H9 (cell line): Measurements from ENCODE around the gene PWWP2B. TPM values are rescaled to one million over a fixed set of nuclear protein-coding genes. Genes with fewer than 3 reads are reported as not detected.

ENCODE experiments used
- DNase-seq: peaks from one replicate; pipeline ENCODE4 v3.0.0-alpha.2; 2017
- H2AFZ ChIP-seq: one replicate; pipeline ENCODE4 v1.6.1; 2013; ENCODE audit warnings: mild to moderate bottlenecking, low read length, control low read depth, moderate library complexity
- H2AK5ac ChIP-seq: 2 replicates; pipeline ENCODE4 v1.6.1; 2013; ENCODE audit warnings: low read length, control low read depth, mixed read lengths; ENCODE audit not compliant: insufficient read length
- H2BK120ac ChIP-seq: one replicate; pipeline ENCODE4 v1.6.1; 2013; ENCODE audit warnings: low read depth, mild to moderate bottlenecking, low read length, control low read depth, inconsistent platforms; ENCODE audit not compliant: poor library complexity, severe bottlenecking
- H2BK12ac ChIP-seq: 2 replicates; pipeline ENCODE4 v1.6.1; 2013; ENCODE audit warnings: low read length, control low read depth, mixed read lengths, low read depth; ENCODE audit not compliant: insufficient read length
- H2BK15ac ChIP-seq: 2 replicates; pipeline ENCODE4 v1.6.1; 2013; ENCODE audit warnings: low read depth, low read length, control low read depth
- H2BK20ac ChIP-seq: one replicate; pipeline ENCODE4 v1.6.1; 2013; ENCODE audit warnings: low read depth, mild to moderate bottlenecking, low read length, control low read depth, inconsistent platforms; ENCODE audit not compliant: poor library complexity, severe bottlenecking
- H2BK5ac ChIP-seq: 2 replicates; pipeline ENCODE4 v1.6.1; 2013; ENCODE audit warnings: low read length, control low read depth, mixed read lengths; ENCODE audit not compliant: insufficient read length
- H3K14ac ChIP-seq: 2 replicates; pipeline ENCODE4 v1.6.1; 2013; ENCODE audit warnings: low read length, control low read depth; ENCODE audit not compliant: insufficient read depth
- H3K18ac ChIP-seq: 2 replicates; pipeline ENCODE4 v1.6.1; 2013; ENCODE audit warnings: low read depth, mild to moderate bottlenecking, mixed read lengths, low read length, control low read depth; ENCODE audit not compliant: insufficient read length
- H3K23ac ChIP-seq: 2 replicates; pipeline ENCODE4 v1.6.1; 2013; ENCODE audit warnings: low read length, control low read depth, mixed read lengths, low read depth; ENCODE audit not compliant: insufficient read length
- H3K23me2 ChIP-seq: 2 replicates; pipeline ENCODE4 v1.6.1; 2013; ENCODE audit warnings: low read depth, mild to moderate bottlenecking, mixed read lengths, low read length, control low read depth; ENCODE audit not compliant: insufficient read length, poor library complexity, severe bottlenecking
- H3K27ac ChIP-seq: 2 replicates; pipeline ENCODE4 v1.5.1; 2013; ENCODE audit warnings: low read length, control low read depth, mixed read lengths, low read depth; ENCODE audit not compliant: insufficient read length
- H3K27me3 ChIP-seq: 2 replicates; pipeline ENCODE4 v1.6.1; 2013; ENCODE audit warnings: low read length, control low read depth, inconsistent platforms; ENCODE audit not compliant: insufficient read depth
- H3K4ac ChIP-seq: 2 replicates; pipeline ENCODE4 v1.6.1; 2013; ENCODE audit warnings: low read depth, mild to moderate bottlenecking, control low read depth, inconsistent platforms, low read length, moderate library complexity
- H3K4me1 ChIP-seq: 2 replicates; pipeline ENCODE4 v1.6.1; 2013; ENCODE audit warnings: low read length, control low read depth, inconsistent platforms; ENCODE audit not compliant: insufficient read depth
- H3K4me2 ChIP-seq: 2 replicates; pipeline ENCODE4 v1.6.1; 2013; ENCODE audit warnings: low read length, control low read depth, mixed read lengths; ENCODE audit not compliant: insufficient read length, insufficient read depth
- H3K56ac ChIP-seq: 2 replicates; pipeline ENCODE4 v1.6.1; 2013; ENCODE audit warnings: low read depth, mild to moderate bottlenecking, mixed read lengths, low read length, control low read depth; ENCODE audit not compliant: insufficient read length
- H3K79me1 ChIP-seq: 2 replicates; pipeline ENCODE4 v1.6.1; 2013; ENCODE audit warnings: low read depth, mild to moderate bottlenecking, moderate library complexity, low read length, control low read depth, inconsistent platforms; ENCODE audit not compliant: insufficient read depth, poor library complexity, severe bottlenecking
- H3K79me2 ChIP-seq: 2 replicates; pipeline ENCODE4 v1.6.1; 2013; ENCODE audit warnings: low read length, control low read depth, inconsistent platforms; ENCODE audit not compliant: insufficient read depth
- H3K9ac ChIP-seq: 2 replicates; pipeline ENCODE4 v1.6.1; 2013; ENCODE audit warnings: low read length, control low read depth, mixed read lengths; ENCODE audit not compliant: insufficient read length; ENCODE audit errors: extremely low read depth
- H3K9me3 ChIP-seq: one replicate; pipeline ENCODE4 v1.6.1; 2013; ENCODE audit warnings: low read depth, low read length, inconsistent platforms; ENCODE audit not compliant: control insufficient read depth
- H3T11ph ChIP-seq: one replicate; pipeline ENCODE4 v1.6.1; 2013; ENCODE audit warnings: mild to moderate bottlenecking, low read length, control low read depth, inconsistent platforms
- H4K20me1 ChIP-seq: one replicate; pipeline ENCODE4 v1.6.1; 2013; ENCODE audit not compliant: control insufficient read depth, insufficient read length, insufficient read depth
- H4K5ac ChIP-seq: 2 replicates; pipeline ENCODE4 v1.6.1; 2013; ENCODE audit warnings: low read depth, mild to moderate bottlenecking, mixed read lengths, low read length, control low read depth; ENCODE audit not compliant: insufficient read length
- H4K8ac ChIP-seq: replicated peaks from 2 replicates; pipeline ENCODE4 v1.6.1; 2013; ENCODE audit warnings: low read length, control low read depth, mixed read lengths, low read depth; ENCODE audit not compliant: insufficient read length
- H4K91ac ChIP-seq: 2 replicates; pipeline ENCODE4 v1.6.1; 2013; ENCODE audit warnings: low read depth, mild to moderate bottlenecking, moderate library complexity, mixed read lengths, low read length, control low read depth; ENCODE audit not compliant: insufficient read length
- H3K27ac Mint-ChIP-seq, 3 experiments: 2 replicates in 2 of 3; 3 replicates in 1 of 3; pipeline ENCODE4 v1.8.0; 2020 to 2021; ENCODE audit warnings: mixed read lengths in 3 of 3, mild to moderate bottlenecking in 1 of 3, moderate library complexity in 1 of 3
- H3K27me3 Mint-ChIP-seq: 2 replicates; pipeline ENCODE4 v1.8.0; 2021; ENCODE audit warnings: low read depth, mild to moderate bottlenecking, moderate library complexity, mixed read lengths
- H3K36me3 Mint-ChIP-seq, 3 experiments: 2 replicates in 2 of 3; 3 replicates in 1 of 3; pipeline ENCODE4 v1.8.0; 2020 to 2021; ENCODE audit warnings: low read depth in 3 of 3, mixed read lengths in 3 of 3; ENCODE audit not compliant: insufficient read depth in 1 of 3
- H3K4me1 Mint-ChIP-seq, 2 experiments: 2 replicates each; pipeline ENCODE4 v1.8.0; 2020; ENCODE audit warnings: mixed read lengths in 2 of 2
- H3K4me3 Mint-ChIP-seq, 2 experiments: 2 replicates in 1 of 2; 3 replicates in 1 of 2; pipeline ENCODE4 v1.8.0; 2020 to 2021; ENCODE audit warnings: mild to moderate bottlenecking in 2 of 2, mixed read lengths in 2 of 2, moderate library complexity in 1 of 2
- H3K9me3 Mint-ChIP-seq, 2 experiments: 2 replicates in 1 of 2; 3 replicates in 1 of 2; pipeline ENCODE4 v1.8.0; 2020; ENCODE audit warnings: mild to moderate bottlenecking in 2 of 2, mixed read lengths in 2 of 2, moderate library complexity in 1 of 2
- WGBS: extraction: QIAGEN DNeasy Blood & Tissue Kit; methylation state at CpG from one replicate; pipeline ENCODE4 v1.1.7; 2013; ENCODE audit warnings: missing lambda C conversion rate, low lambda C conversion rate, mixed read lengths; ENCODE audit not compliant: insufficient read length; ENCODE audit errors: extremely low coverage; 5-methylcytosine and 5-hydroxymethylcytosine counted together
- total RNA-seq: library from RNA; stranded (reverse); gene quantifications from 2 replicates; pipeline ENCODE4 v1.2.1, GENCODE V29; 2021
- TF ChIP-seq, protein P1 (sequence below): fragments of 200-600 bp; sonication (generic); conservative IDR thresholded peaks from 3 replicates; pipeline ENCODE4 v1.8.0; 2021; ENCODE audit warnings: antibody characterized with exemption, mild to moderate bottlenecking

Gene PWWP2B
- total RNA-seq, 1 experiment from 2014 or later, result 10.0 TPM

DNA sequence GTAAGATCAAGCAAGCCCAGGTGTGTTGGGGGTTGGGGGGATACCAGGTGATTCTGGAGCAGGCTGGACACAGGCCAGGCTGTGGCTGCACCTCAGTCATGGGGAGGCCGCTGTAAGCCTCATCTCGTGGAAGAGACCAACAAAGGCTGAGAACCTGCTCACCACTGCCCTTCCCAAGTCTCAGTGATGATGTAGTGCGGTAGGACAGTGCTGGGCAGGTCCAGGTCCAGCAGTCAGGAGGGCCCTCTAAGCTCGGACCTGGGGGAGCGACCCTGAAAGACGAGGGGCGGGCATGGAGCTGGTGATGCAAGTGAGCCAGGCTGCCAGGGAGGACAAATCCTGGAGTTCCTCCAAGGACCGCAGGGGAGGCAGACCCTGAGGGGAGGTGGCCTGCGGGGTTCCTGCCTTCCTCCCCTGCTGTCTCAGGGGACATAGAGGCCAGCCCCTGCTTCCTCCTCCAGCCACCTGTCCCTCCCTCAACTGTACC, 3.3 kb upstream of the PWWP2B start:
- no peak overlapping the region for H3K14ac ChIP-seq
- H2BK15ac ChIP-seq, result no peak overlapping the region
- TF ChIP-seq, protein P1, sequence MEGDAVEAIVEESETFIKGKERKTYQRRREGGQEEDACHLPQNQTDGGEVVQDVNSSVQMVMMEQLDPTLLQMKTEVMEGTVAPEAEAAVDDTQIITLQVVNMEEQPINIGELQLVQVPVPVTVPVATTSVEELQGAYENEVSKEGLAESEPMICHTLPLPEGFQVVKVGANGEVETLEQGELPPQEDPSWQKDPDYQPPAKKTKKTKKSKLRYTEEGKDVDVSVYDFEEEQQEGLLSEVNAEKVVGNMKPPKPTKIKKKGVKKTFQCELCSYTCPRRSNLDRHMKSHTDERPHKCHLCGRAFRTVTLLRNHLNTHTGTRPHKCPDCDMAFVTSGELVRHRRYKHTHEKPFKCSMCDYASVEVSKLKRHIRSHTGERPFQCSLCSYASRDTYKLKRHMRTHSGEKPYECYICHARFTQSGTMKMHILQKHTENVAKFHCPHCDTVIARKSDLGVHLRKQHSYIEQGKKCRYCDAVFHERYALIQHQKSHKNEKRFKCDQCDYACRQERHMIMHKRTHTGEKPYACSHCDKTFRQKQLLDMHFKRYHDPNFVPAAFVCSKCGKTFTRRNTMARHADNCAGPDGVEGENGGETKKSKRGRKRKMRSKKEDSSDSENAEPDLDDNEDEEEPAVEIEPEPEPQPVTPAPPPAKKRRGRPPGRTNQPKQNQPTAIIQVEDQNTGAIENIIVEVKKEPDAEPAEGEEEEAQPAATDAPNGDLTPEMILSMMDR, result no peak
- H3K18ac ChIP-seq, result no peak overlapping the region
- no peak overlapping the region for H3K56ac ChIP-seq
- H3K23ac ChIP-seq, result no peak overlapping the region
- peaks cover 7 to 15% of the 10 kb centered on the region in 2 experiments for H3K4me1 Mint-ChIP-seq
- no peaks in the 10 kb centered on the region for H3K79me1 ChIP-seq
- no peak overlapping the region for H3K4ac ChIP-seq
- no peak overlapping the region for H2BK5ac ChIP-seq
- no peak overlapping the region for H4K91ac ChIP-seq
- no peak overlapping the region for H2BK120ac ChIP-seq
- no peaks in the 10 kb centered on the region for H3K79me2 ChIP-seq
- peaks cover 8 to 9% of the 10 kb centered on the region in 2 experiments for H3K9me3 Mint-ChIP-seq
- H2BK12ac ChIP-seq, result no peak overlapping the region
- H3K27ac Mint-ChIP-seq, result no peak overlapping the region
- H3K4me2 ChIP-seq, result no peak overlapping the region
- H2BK20ac ChIP-seq, result no peak overlapping the region
- peaks cover 18% of the 10 kb centered on the region for H3K27me3 Mint-ChIP-seq
- no peak overlapping the region for H3K4me3 Mint-ChIP-seq
- no peak overlapping the region for H3K27ac ChIP-seq
- H4K5ac ChIP-seq, result no peak overlapping the region
- H3T11ph ChIP-seq, result no peak overlapping the region
- H4K8ac ChIP-seq, result no peak overlapping the region
- no peaks in the 10 kb centered on the region for H3K27me3 ChIP-seq
- H3K23me2 ChIP-seq, result peaks cover 7% of the 10 kb centered on the region
- no CpG with 5 or more reads among the region's 9 CpGs for WGBS
- H4K20me1 ChIP-seq, result no peaks in the 10 kb centered on the region
- H2AK5ac ChIP-seq, result no peak overlapping the region
- H3K4me1 ChIP-seq, result no peaks in the 10 kb centered on the region; the same call in 1 of the 2 replicates
- H3K36me3 Mint-ChIP-seq, result peaks cover 0 to 8% (median 7%) of the 10 kb centered on the region in 3 experiments; a peak in 3 of 7 replicates
- no peak overlapping the region for H3K9ac ChIP-seq
- no peaks in the 10 kb centered on the region for H3K9me3 ChIP-seq
- H2AFZ ChIP-seq, result no peak overlapping the region
- no peak for DNase-seq
